Activated CD4-positive, alpha-beta memory T cell treated with anti-CD3 and anti-CD28 coated beads for 36 hours (primary cell): ENCODE results near the gene KRTAP10-5. TPM values are rescaled to one million over a fixed set of nuclear protein-coding genes. Genes with fewer than 3 reads are reported as not detected.
"Not testable (repeated sequence)": the region's sequence is repeated elsewhere in the genome, so short reads cannot be mapped to it uniquely, and the experiment has no call there.

Source experiments
- CTCF ChIA-PET: fragments of 350-600 bp; sonication (Branson Sonifier 250); formaldehyde crosslinking; loops from one replicate; lab custom pipeline; 2021; ENCODE audit warnings: antibody characterized with exemption, inconsistent platforms; lab: Charles Lee
- POLR2A ChIA-PET: fragments of 350-600 bp; sonication (Branson Sonifier 250); formaldehyde crosslinking; loops from one replicate; lab custom pipeline; 2021; ENCODE audit warnings: antibody characterized with exemption; lab: Charles Lee
- DNase-seq: peaks from one replicate; pipeline ENCODE4 v3.0.0-alpha.2; 2020
- H3K27ac Mint-ChIP-seq: one replicate; pipeline ENCODE4 v1.8.0; 2021; ENCODE audit warnings: mixed read lengths
- H3K27me3 Mint-ChIP-seq: one replicate; pipeline ENCODE4 v1.8.0; 2021; ENCODE audit warnings: mixed read lengths
- H3K36me3 Mint-ChIP-seq: one replicate; pipeline ENCODE4 v1.8.0; 2021; ENCODE audit warnings: mixed read lengths
- H3K4me1 Mint-ChIP-seq: one replicate; pipeline ENCODE4 v1.8.0; 2021; ENCODE audit warnings: low read depth, mixed read lengths
- H3K4me3 Mint-ChIP-seq: one replicate; pipeline ENCODE4 v1.8.0; 2021; ENCODE audit warnings: mild to moderate bottlenecking, mixed read lengths
- H3K9me3 Mint-ChIP-seq: one replicate; pipeline ENCODE4 v1.8.0; 2021; ENCODE audit warnings: mixed read lengths
- intact Hi-C: fragments of 100-400 bp; cut with micrococcal nuclease; formaldehyde crosslinking; loops from one replicate; pipeline ENCODE4 v1.15.1; 2023
- total RNA-seq, 2 experiments: library from RNA; stranded (reverse); gene quantifications; one replicate each; pipeline ENCODE4 v1.2.3, GENCODE V29; 2021

KRTAP10-5 gene
- total RNA-seq, 2 experiments from 2014 or later: not detected

DNA sequence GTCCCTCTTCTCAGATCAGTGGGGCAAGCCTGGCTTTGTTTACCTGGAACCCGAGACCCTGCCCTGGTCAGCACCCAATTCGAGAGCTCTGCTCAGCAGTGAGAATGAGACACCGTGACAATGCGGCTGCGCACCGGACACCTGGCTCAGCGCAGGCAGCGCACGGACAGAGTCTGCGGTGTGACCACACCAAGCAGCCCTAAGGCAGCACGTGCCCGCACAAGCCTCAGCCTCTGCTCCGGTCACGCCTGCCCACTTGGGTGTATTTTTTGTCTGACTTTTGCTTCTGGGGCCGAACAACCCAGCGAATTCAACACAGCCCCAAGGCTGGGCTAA lies 36.2 kb upstream of the KRTAP10-5 start:
- H3K27ac Mint-ChIP-seq: no peak overlapping the region
- CTCF ChIA-PET: interaction anchor here (1.0 kb wide), 1 partner anchor 106 kb away, joined by 3 read pairs; no protein-coding TSS in a partner anchor

GRCh38 chr21:44615911-44616590 lies 35.6 kb upstream of the KRTAP10-5 start:
- Mint-ChIP-seq H3K9me3 (peaks cover 26% of the 10 kb centered on the region), H3K27ac (no peak overlapping the region), H3K36me3 (peaks cover 21% of the 10 kb centered on the region), H3K27me3 (no peaks in the 10 kb centered on the region), H3K4me1 (peaks cover 38% of the 10 kb centered on the region), H3K4me3 (no peak overlapping the region)
- DNase-seq: no peak
- CTCF ChIA-PET: interaction anchor here (1.0 kb wide), 1 partner anchor 105 kb away, joined by 3 read pairs; no protein-coding TSS in a partner anchor
- POLR2A ChIA-PET: no interaction called here
- intact Hi-C loops: no loop called here

More for the DNA sequence above, 36.2 kb upstream of the KRTAP10-5 start:
- no peak for DNase-seq
- POLR2A ChIA-PET: no interaction called here
- Mint-ChIP-seq H3K36me3 (peaks cover 20% of the 10 kb centered on the region), H3K27me3 (no peaks in the 10 kb centered on the region), H3K4me3 (no peak overlapping the region), H3K9me3 (peaks cover 21% of the 10 kb centered on the region), H3K4me1 (peaks cover 38% of the 10 kb centered on the region)
- intact Hi-C loops: no loop called here

- POLR2A ChIA-PET: no interaction called here
- Mint-ChIP-seq H3K27ac (no peak overlapping the region), H3K4me1 (peaks cover 37% of the 10 kb centered on the region), H3K9me3 (peaks cover 26% of the 10 kb centered on the region), H3K36me3 (peaks cover 16% of the 10 kb centered on the region), H3K4me3 (no peak overlapping the region), H3K27me3 (no peaks in the 10 kb centered on the region)
- intact Hi-C loops: no loop called here
- DNase-seq: no peak
- CTCF ChIA-PET: no interaction called here
Observed at GRCh38 chr21:44615466-44615865, 35.1 kb upstream of the KRTAP10-5 start.

GRCh38 chr21:44614961-44615391 lies 34.6 kb upstream of the KRTAP10-5 start:
- DNase-seq: no peak
- CTCF ChIA-PET: no interaction called here
- Mint-ChIP-seq H3K4me1 (peaks cover 35% of the 10 kb centered on the region), H3K27ac (no peak overlapping the region), H3K9me3 (peaks cover 28% of the 10 kb centered on the region), H3K27me3 (no peaks in the 10 kb centered on the region), H3K36me3 (peaks cover 14% of the 10 kb centered on the region), H3K4me3 (no peak overlapping the region)
- intact Hi-C loops: no loop called here
- POLR2A ChIA-PET: no interaction called here

- H3K27ac Mint-ChIP-seq: no peak overlapping the region
- H3K36me3 Mint-ChIP-seq: peaks cover 8% of the 10 kb centered on the region
- POLR2A ChIA-PET: no interaction called here
- H3K4me3 Mint-ChIP-seq: no peak overlapping the region
- CTCF ChIA-PET: no interaction called here
- H3K4me1 Mint-ChIP-seq: peaks cover 27% of the 10 kb centered on the region
- intact Hi-C loops: no loop called here
- DNase-seq: no peak
- H3K9me3 Mint-ChIP-seq: peaks cover 28% of the 10 kb centered on the region
- H3K27me3 Mint-ChIP-seq: no peaks in the 10 kb centered on the region
Observed at GRCh38 chr21:44614161-44614631, 33.8 kb upstream of the KRTAP10-5 start.

DNA sequence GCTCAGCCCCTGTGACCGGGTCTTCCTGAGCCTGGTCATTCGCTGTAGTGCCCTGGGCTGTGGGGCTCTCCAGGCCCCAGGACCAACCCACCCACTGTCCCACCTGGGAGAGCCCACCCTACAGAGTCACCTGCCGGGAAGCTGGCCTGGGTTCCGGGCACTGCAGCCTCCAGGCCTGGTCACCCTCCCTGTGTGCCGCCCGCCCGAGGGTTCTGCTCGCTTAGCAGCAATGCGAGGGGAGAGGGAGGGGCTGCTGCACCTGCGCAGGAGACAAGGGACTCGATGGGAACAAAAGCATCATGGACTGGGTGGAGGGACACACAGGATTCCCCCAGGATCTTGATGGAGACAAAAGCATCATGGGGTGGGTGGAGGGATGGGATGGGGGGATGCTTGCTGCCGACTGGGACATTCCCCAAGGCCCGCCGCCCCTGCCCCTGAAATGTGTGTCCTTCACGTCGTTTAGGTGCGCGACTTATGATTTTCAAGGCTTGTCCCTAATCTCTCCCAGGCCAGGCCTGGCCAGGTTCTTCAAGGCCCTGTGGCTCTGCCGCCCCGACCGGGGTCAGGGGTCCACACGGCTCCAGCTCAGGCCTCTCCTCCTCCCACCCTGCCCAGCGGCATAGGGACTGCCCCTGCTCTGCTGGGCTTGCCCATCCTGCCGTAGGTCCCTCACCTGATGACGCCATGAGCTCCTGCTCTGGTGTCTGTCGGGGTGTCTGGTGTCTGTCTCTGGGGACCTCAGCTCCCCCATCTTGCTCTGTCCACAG lies 33.2 kb upstream of the KRTAP10-5 start:
- peaks cover 4% of the 10 kb centered on the region for H3K36me3 Mint-ChIP-seq
- no peak for DNase-seq
- ChIA-PET CTCF (no interaction called here), POLR2A (no interaction called here)
- H3K27ac Mint-ChIP-seq: no peak overlapping the region
- H3K4me1 Mint-ChIP-seq: peaks cover 21% of the 10 kb centered on the region
- H3K27me3 Mint-ChIP-seq: no peaks in the 10 kb centered on the region
- no peak overlapping the region for H3K4me3 Mint-ChIP-seq
- H3K9me3 Mint-ChIP-seq: peaks cover 27% of the 10 kb centered on the region
- intact Hi-C loops: no loop called here

DNA sequence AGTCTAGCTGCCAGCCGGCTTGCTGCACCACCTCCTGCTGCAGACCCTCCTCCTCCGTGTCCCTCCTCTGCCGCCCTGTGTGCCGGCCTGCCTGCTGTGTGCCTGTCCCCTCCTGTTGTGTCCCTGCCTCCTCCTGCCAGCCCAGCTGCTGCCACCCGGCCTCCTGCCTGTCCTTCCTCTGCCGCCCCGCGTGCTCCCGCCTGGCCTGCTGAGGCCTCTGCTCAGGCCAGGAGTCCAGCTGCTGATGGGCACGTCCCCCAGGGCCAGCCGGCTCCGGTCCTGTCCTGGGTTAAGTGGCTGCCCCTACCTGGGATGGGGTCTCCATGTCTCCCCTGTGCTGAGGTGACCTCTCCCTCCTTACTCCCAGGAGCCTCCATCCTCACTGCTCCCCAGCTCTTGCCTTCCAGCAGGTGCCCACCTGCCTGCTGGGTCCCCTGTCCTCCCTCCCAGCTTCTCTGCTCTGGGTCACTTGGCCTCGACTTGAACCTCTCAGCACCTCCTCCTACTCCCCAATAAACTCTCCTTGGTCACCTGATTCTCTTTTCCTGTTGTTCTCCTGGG lies 32.3 kb upstream of the KRTAP10-5 start:
- Mint-ChIP-seq H3K9me3 (peaks cover 27% of the 10 kb centered on the region), H3K36me3 (peaks cover 4% of the 10 kb centered on the region), H3K27me3 (no peaks in the 10 kb centered on the region), H3K4me1 (peaks cover 13% of the 10 kb centered on the region), H3K27ac (no peak overlapping the region), H3K4me3 (no peak overlapping the region)
- CTCF ChIA-PET: no interaction called here
- POLR2A ChIA-PET: no interaction called here
- no peak for DNase-seq
- intact Hi-C loops: no loop called here

- H3K4me3 Mint-ChIP-seq: no peak within 1 kb of the TSS
- no peak within 1 kb of the TSS for H3K27ac Mint-ChIP-seq
- peaks cover 7% of the 10 kb centered on the region for H3K4me1 Mint-ChIP-seq
- H3K36me3 Mint-ChIP-seq: peaks cover 4% of the 10 kb centered on the region
- no peak for DNase-seq
- no peaks in the 10 kb centered on the region for H3K27me3 Mint-ChIP-seq
- CTCF ChIA-PET: no interaction called here
- POLR2A ChIA-PET: no interaction called here
- intact Hi-C loops: no loop called here
- H3K9me3 Mint-ChIP-seq: peaks cover 27% of the 10 kb centered on the region
Observed at GRCh38 chr21:44612029-44612486, 31.7 kb upstream of the KRTAP10-5 start, which contains the start of gene KRTAP10-8. TSS of gene KRTAP10-8 (plus strand) at chr21:44612079. CDS start at chr21:44612101, 22 bp downstream.

DNA sequence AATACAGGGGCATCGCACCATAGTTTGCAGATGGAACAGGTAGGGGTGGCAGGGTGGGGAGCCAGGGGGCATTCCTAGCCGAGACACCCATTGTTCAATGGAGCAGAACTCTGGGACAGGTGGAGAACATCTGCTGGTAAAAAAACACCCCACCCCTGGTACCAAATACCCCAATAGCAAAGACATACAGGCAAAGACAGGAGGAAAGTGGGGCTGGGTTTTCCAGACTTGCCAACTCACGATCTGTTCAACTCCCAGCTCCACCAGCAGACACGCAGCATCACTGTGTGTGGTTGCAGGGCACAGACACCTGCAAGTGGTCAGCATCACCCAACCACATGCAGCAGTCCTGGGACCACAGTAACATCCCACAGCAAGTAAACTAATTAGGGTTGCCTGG lies 31.1 kb upstream of the KRTAP10-5 start:
- Mint-ChIP-seq H3K4me1 (peaks cover 5% of the 10 kb centered on the region), H3K27me3 (no peaks in the 10 kb centered on the region), H3K9me3 (peaks cover 29% of the 10 kb centered on the region), H3K36me3 (peaks cover 4% of the 10 kb centered on the region), H3K4me3 (no peak overlapping the region), H3K27ac (no peak overlapping the region)
- DNase-seq: no peak
- CTCF ChIA-PET: no interaction called here
- POLR2A ChIA-PET: no interaction called here
- intact Hi-C loops: no loop called here

DNA sequence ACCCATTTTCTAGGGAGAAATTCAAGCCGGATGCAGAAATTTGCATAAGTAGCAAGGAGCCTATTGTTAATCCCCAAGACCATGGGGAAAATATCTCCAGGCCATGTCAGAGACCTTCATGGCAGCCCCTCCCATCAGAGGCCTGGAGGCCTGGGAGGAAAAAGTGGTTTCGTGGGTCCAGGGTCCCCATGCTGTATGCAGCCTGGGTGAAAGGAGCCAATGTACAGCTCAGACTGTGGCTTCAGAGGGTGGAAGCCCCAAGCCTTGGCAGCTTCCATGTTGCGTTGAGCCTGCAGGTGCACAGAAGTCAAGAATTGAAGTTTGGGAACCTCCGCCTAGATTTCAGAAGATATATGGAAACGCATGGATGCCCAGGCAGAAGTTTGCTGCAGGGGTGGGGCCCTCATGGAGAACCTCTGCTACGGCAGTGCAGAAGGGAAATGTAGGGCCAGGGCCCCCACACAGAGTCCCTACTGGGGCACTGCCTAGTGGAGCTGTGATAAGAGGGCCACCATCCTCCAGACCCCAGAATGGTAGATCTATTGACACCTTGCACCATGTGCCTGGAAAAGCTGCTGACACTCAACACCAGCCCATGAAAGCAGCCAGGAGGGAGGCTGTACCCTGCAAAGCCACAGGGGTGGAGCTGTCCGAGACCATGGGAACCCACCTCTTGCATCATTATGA lies 29.9 kb upstream of the KRTAP10-5 start:
- H3K27me3 Mint-ChIP-seq, H3K36me3 Mint-ChIP-seq, H3K4me3 Mint-ChIP-seq, DNase-seq, intact Hi-C loops, H3K4me1 Mint-ChIP-seq, H3K27ac Mint-ChIP-seq, CTCF ChIA-PET, POLR2A ChIA-PET: not testable (repeated sequence)
- peaks cover 29% of the 10 kb centered on the region for H3K9me3 Mint-ChIP-seq

- Mint-ChIP-seq H3K9me3 (peaks cover 29% of the 10 kb centered on the region), H3K27me3 (no peaks in the 10 kb centered on the region)
- CTCF ChIA-PET: no interaction called here
Observed at GRCh38 chr21:44609193-44609592, 28.8 kb upstream of the KRTAP10-5 start.

GRCh38 chr21:44606495-44606894 lies 26.1 kb upstream of the KRTAP10-5 start:
- H3K4me3 Mint-ChIP-seq: no peak overlapping the region
- H3K9me3 Mint-ChIP-seq: peaks cover 27% of the 10 kb centered on the region
- intact Hi-C loops: no loop called here
- H3K27me3 Mint-ChIP-seq: no peaks in the 10 kb centered on the region
- H3K27ac Mint-ChIP-seq: no peak overlapping the region
- ChIA-PET CTCF (no interaction called here), POLR2A (no interaction called here)
- peaks cover 4% of the 10 kb centered on the region for H3K36me3 Mint-ChIP-seq
- DNase-seq: no peak
- H3K4me1 Mint-ChIP-seq: no peaks in the 10 kb centered on the region

More at GRCh38 chr21:44609193-44609592, 28.8 kb upstream of the KRTAP10-5 start:
- POLR2A ChIA-PET: no interaction called here
- Mint-ChIP-seq H3K4me3 (no peak overlapping the region), H3K27ac (no peak overlapping the region), H3K4me1 (no peaks in the 10 kb centered on the region), H3K36me3 (peaks cover 4% of the 10 kb centered on the region)
- intact Hi-C loops: no loop called here
- no peak for DNase-seq
